Epidermal melanocyte (primary cell): ENCODE results near the gene TRIM25.
"Not testable (repeated sequence)": the region's sequence is repeated elsewhere in the genome, so short reads cannot be mapped to it uniquely, and the experiment has no call there.

ENCODE experiments used
- DNase-seq: peaks from one replicate; pipeline ENCODE4 v3.0.0; 2011; ENCODE audit warnings: low spot score; ENCODE audit not compliant: insufficient read length

Gene TRIM25, protein sequence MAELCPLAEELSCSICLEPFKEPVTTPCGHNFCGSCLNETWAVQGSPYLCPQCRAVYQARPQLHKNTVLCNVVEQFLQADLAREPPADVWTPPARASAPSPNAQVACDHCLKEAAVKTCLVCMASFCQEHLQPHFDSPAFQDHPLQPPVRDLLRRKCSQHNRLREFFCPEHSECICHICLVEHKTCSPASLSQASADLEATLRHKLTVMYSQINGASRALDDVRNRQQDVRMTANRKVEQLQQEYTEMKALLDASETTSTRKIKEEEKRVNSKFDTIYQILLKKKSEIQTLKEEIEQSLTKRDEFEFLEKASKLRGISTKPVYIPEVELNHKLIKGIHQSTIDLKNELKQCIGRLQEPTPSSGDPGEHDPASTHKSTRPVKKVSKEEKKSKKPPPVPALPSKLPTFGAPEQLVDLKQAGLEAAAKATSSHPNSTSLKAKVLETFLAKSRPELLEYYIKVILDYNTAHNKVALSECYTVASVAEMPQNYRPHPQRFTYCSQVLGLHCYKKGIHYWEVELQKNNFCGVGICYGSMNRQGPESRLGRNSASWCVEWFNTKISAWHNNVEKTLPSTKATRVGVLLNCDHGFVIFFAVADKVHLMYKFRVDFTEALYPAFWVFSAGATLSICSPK

DNA sequence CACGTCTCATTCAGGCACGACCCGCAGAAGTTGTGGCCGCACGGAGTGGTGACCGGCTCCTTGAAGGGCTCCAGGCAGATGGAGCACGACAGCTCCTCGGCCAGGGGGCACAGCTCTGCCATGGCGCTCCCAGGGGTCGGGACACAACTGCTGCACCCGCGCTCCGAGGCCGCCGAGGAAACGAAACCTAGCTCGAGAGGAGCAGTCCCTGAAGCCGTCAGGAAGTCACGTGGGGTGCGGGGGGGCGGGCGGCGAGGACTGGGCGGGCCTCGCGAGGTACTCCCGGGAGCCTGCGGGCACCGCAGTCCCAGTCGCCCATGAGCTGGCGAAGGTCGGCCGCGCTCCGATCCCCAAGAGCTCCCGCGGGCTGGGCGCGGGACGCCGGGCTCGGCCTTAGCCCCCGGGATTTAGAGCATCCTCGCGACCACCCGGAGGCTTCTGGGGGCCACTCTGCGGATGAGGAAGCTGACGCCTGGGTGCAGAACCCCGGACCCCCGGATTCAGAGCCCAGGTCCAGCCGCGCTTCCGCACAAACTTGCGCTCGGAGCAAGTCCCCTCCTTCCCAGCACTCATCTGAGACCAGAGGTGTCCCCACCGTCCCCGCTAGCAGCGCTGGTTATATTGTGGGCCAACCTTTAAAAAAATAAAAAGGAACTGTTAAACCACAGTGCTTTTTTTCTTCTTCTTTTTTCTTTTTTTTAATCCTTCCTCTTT lies at the start of gene TRIM25:
TSS of gene TRIM25 (minus strand) at position 183 of the 714 bp plus-strand sequence. CDS start at position 122, 61 bp downstream.
- peak; percentile 88 for DNase-seq

DNA sequence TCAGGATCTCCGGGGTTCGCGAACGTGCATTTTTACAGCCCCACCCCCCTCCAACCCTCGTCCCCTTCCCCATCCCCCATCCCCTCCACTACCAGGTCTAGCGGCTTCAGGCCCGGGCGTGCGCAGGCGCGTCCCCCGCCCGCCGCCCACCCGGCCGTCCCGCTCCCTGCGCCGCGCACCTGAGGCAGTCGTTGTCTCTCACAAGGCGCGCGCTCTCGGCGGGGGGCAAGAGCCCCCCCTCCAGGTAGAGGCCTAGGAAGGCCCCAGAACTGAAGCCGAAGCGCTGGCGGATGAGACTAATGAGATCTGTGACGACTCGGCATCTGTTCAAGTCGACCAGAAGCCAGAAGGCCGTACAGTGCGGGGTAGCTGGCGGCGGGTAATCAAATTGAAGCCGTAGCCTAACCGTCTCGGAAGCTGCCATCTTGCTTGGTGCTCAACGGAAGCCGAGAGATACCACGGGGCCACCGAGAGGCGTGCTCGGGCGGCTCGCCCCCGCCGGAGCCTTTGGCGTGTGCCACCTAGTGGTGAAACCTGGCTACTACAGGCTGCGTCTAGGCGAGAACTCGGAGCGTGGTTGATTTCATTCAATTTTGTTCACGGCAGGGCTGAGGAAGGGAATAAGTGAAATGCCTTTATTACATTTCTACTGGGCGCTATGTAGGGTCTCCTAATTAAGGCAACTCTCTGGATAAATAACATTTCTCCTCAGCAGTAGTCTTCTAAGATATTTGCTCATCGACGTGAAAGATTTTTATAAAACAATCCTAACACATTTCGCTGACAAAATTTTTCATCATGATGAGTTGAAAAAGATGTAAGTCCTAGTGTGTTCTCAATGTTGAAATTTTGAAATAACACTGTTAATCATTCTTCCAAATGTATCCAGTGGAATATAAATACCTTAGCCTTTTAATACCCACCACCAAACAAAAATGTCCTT lies 47.0 kb upstream of the TRIM25 start, which contains the start of gene COIL:
TSS of gene COIL (minus strand) at position 455 of the 943 bp plus-strand sequence. CDS start at position 424, 31 bp downstream.
- peak; percentile 89 for DNase-seq

DNA sequence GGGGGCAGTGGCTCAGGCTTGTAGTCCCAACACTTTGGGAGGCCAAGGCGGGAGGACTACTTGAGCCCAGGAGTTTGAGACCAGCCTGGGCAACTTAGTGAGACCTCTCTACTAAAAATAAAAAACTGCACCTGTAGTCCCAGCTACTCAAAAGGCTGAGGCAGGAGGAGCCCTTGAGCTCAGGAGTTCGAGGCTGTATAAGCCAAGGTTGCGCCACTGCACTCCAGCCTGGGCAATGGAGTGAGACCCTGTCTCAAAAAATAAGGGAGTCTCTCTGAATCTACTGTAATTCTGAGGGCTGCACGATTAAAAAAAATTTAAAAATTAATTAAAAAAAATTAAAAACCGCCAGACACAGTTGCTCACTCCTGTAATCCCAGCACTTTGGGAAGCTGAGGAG lies 43.1 kb upstream of the TRIM25 start:
- DNase-seq: no peak

DNA sequence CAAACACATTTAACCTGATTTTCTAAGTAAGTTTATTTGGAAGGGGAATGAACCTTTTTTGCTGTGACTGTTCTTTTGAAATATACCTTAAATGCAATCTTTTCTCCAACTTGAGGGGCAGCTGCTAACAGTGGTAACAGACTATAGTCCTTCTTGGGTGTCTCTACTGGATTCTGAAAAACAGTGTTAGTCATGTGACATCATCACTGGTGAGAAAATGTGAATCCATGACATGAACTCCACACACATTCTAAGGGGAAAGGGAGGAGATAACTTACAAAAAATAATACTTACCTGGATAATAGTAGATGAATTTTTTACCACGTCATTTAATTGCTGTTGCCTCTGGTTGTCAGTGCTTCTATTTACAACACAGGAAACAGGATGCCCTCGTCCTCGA lies 35.7 kb upstream of the TRIM25 start:
- DNase-seq: no peak

DNA sequence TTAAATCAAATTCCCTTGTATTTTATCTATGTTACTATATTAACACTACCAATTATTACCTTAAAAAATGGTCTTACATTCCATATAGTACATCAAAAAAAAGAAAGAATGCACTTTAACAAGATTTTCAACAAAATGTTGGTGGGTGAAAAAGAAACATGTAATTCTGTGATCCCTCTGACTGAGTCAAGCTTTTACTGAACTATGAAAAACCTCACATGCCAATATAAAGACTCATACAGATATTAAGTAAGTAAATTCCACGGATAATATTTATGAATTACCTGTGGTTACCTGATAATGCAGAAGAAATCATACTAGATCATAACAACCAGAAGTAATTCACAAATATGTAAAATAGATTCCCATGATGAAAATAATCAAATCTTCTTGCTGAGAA lies 34.6 kb upstream of the TRIM25 start:
- no peak for DNase-seq

DNA sequence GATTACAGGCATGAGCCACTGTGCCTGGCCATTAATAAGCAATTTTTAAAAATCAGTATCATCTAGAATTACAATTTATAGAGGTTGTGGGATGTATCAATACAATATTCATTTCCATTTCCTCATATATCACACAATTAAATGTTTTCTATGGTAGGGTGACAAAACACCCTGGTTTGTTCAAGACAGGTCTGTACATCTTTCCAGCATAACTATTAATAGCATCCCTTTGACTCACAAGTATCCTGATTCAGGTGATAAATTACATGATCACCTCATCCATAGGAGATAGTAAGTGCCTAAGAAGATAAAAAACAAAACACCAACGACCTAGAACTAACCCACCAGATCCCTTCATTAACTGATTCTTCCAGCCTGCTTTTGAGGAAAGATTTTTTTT lies 33.9 kb upstream of the TRIM25 start:
- no peak for DNase-seq

DNA sequence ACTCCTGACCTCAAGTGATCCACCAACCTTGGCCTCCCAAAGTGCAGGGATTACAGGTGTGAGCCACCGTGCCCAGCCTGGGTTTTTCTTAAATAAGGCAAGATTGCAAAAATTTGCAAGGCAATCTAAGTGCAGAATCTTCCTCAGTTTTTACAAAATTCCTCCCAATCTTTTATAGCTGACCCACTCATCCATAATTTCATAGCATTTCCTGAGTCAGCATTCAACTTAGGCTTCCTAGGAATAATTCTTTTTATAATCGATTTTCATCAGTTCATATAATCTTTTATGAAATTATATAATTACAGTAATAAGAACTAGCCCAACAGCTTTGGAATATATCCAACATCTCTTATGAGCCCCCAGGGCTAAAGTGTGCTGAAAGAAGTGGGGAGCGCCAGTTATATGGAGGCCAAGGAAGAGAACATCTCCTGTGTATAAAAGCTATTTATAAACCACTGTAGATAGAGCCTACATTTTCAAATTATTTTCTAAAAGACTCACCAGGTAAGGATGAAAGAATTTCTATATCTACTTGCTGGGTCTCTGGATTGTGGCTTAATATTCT lies 32.2 kb upstream of the TRIM25 start:
- DNase-seq: no peak

DNA sequence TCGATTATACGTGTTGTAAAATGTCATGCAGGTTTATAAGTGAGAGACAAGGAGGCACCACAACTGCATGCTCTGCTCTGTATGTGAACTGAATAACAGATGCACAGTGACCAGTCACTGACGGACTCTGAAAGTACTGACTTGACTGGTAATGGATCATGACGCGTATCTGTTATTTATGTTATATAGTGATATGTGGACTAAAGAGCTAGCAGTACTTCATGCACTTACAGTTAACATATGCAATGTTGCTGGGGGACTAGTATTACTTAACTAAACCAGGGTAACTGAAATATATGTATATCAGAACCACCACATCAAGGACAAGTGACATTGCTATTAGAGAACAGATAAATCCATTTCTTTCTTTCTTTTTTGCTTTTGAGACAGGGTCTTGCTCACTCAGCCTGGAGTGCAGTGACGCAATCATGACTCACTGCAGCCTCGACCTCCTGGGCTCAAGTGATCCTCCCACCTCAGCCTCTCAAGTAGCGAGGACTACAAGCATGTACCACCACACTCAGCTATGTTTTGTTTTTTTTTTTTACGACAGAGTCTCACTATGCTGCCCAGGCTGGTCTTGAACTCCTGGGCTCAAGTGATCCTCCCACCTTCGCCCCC lies 29.8 kb upstream of the TRIM25 start:
- no peak for DNase-seq

DNA sequence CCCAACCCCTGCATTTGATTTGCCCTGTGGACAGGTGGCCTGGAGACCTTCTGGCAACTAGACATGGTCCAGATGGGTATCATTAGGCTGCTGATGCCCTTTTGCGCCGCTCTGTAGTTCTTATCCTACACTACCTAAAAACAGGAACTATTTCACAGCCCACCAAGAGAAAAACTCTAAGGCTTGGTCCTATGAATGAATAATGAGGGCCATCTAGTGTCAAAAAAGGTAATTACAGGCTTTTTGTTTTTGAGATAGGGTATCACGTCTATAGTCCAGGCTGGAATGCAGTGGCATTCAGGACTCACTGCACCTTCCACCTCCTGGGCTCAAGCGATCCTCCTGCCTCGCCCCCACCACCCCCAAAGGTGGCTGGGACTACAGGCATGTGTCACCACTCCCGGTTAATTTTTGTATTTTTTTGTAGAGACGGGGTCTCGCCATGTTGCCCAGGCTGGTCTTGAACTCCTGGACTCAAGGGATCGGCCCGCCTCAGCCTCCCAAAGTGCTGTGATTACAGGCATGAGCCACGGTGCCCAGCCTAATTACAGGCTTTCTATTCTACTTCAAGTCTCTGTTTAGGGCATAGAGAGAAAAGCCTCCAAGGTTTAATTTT lies 26.1 kb upstream of the TRIM25 start:
- DNase-seq: peak; percentile 52

DNA sequence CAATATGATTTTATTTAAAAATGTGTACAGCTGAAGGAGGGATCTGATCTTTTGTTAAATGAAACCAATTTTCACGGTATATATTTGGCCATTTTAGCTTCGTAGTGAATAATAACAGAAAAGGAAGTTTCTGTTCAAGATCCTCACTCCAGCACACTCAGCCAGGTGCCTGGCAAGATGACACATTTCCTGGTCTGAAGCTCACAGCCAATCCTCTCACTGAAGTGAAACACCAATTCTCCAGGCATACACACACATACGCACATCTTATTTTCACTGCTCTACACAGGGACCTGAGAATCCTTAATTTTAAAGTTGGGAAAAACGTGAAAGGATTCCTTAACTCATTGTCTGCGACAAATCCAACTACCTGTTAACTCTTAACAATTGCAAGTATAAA lies 24.4 kb upstream of the TRIM25 start:
- DNase-seq: not testable (repeated sequence)

DNA sequence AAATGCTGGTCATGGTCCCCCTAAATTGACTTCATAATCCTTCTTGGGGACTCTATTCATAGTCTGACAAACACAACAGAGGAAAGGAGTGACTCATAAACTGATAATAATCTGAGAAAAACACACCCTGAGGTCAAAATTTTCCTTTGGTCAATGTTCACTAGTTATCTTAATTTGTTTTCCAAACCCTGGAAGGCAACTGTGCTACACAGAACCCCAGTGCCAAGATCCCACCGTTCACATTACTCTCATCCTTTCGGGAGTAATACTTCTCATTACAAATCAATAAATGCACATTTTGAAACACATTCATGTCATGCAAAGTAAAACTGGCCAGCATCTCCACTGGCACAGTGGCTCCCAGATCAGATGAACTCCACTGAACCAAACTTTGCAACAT lies 23.8 kb upstream of the TRIM25 start:
- no peak for DNase-seq

DNA sequence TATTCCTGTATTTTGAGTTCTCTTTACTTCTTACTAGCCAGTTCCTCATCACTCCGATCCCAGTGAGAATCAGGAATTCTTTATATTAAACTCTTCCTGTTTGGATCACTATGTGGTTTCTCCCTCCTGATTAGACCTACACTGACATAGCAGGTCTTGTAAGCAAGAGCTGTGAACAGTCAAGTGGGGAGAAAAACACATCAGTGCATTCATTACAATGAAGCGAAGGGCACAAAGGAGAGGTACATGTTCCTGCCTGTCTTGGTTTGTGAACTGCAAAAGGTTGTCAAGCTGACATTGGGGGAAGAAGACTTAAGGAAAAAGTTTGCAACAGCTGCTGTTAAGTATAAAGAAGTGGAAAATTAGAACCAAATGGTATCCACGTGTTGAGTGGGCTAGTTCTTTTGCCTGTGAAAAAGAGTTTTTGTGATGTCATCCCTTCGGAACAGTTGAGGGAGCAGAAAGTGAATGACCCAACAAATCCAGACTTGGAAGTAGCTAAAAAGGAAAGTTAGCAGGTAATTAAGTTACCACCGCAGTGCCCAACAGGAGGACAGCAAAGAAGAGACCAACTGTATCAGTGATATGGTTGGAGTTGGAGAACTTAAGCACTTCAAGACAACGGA lies 23.0 kb upstream of the TRIM25 start:
- no peak for DNase-seq

DNA sequence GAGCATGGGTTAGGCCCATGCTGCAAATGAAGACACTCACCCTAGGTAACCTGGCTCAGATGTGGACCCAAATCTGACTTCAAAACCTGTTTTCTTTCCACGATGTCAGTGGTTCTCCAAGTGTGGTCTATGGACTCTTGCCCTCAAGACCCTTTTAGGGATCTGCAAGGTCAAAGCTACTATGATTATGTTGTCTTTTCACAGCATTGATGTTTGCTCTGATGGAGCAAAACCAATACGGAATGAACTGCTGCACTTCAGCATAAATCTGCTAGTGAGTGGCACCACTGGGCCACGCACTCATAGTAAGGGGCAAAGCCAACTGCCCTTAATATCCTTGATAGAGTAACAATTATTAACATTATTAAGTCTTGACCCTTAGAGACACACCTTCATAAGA lies 21.6 kb upstream of the TRIM25 start:
- no peak for DNase-seq

DNA sequence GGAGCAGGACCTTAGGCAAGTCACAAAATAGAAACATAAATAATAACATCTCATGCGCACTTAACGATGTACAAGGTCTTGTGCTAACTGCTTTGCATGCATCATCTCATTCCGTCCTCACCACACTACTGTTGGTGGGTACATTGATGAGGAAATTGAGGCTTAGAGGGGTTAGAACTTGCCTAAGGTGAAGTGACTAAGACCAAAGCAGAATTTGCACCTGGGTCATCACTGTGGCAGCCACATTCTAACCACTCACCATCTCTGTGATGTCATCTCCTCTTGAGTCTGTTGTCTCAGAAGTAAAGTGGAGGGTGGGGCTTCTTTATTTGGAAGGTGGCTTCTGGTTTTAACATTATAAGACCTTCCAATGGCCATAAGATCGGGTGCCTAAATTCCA lies 20.4 kb upstream of the TRIM25 start:
- no peak for DNase-seq

DNA sequence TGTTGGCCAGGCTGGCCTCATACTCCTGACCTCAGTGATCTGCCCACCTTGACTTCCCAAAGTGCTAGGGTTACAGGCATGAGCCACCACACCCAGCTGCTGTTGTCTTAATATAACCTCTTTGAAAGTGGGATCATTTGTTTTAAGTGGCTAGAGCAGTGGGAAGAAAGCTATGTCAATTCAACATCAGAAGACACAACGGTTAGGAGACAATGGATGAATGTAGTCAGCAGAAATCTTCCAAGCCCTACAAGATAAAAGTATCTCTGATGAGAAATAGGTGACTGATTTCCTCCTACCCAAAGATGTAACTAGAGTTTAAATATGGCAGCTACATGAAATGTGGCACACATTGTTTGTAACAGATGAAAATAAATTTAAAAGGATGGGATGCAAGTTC lies 20.0 kb upstream of the TRIM25 start:
- DNase-seq: no peak

DNA sequence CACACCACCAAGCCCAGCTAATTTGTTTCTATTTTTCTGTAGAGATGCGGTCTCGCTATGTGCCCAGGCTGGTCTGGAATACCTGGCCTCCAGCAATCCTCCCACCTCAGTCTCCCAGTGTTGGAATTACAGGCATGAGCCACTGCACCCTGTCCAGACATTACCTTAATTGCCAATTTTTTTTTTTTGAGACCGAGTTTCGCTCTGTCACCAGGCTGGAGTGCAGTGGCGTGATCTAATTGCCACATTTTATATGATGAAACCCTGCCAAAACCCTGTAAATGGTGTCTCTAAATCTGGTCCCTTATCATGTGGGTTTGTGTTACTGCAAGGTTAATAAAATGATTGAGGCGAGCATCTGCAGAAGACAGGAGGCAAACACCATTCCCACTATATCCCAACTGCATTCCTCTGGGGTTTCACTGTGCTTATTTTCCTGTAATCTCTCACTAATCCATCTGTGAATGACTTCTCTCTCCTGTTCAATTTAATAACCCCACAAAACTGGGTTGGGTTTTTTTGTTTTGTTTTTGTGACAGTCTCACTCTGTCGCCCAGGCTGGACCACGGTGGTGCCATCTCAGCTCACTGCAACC lies 19.4 kb upstream of the TRIM25 start:
- DNase-seq: no peak

DNA sequence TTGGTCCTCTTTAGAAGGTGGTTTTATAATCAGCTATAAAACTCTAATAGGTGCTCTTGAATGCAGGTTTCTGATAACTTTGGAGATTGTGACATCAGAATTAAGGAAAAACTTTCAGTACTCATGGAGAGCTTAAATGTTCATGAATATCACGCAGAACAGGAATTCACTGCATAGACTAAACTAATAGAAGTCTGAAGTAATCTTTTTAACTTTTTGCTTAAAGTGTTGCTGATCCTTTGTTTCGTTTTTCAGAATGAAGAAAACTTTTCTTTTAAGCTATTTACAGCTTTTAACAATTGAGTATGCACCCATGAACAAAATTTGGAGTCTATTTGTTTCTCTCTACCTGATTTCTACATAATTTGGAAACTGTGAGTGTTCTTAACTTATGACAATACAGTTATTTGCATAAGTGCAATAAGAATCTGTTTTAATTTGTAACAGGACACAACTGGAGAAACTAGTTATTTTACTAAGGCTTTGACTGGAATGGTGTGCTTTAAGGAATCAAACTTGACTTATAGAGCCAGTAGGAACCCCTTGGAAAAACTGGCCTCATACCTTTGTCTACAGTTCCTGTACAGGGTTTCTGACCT lies 17.0 kb upstream of the TRIM25 start:
- DNase-seq: no peak

DNA sequence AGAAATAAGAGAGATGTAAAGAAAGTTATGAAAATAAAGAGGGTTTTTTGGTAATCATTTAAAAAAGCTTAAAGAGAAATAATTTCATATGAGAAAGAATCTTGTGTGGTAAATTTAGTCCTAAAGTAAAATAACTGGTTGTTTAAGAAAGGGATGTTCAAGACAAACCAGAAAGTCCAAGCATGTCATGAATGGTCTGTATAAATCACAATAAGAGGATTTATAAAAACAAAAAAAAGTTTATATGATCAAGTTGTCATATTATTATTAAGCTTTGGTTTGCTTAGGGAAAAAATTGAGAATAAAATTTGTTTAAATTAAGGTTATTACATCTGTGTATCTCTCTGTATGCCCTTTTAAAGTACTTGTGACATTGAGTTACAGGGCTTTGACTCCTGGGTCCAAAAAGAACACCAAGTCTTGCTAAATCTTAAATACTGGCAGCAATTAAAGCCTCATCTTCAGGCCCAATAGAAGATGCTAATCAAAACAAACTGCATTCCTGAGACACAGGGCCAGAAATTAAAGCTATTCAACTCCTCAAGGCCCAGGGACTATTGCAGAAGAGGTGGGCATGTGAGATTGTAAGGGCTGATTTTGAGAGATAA lies 15.6 kb upstream of the TRIM25 start:
- no peak for DNase-seq
